Measurements from ENCODE around the gene SSUH2.

- no peak for TF ChIP-seq ZNF311 (CRISPR knock-in tag; IDR thresholded peaks at IDR 0.05)
- no peak for TF ChIP-seq GABPA (tag; conservative IDR thresholded peaks at IDR 0.05; ENCODE audit: low read depth)
- no peak for TF ChIP-seq ZNF444 (CRISPR knock-in tag; IDR thresholded peaks at IDR 0.05)
- TF ChIP-seq ZNF232 (CRISPR knock-in tag; IDR thresholded peaks at IDR 0.05) = no peak
- TF ChIP-seq PCBP1 (IDR thresholded peaks at IDR 0.05; ENCODE audit: low read depth, low read length, poor library complexity, severe bottlenecking) = no peak
- TF ChIP-seq JUN (IDR thresholded peaks at IDR 0.05; ENCODE audit: borderline replicate concordance, low read depth, low read length) = no peak
- no peak for TF ChIP-seq JUN (CRISPR knock-in tag; IDR thresholded peaks at IDR 0.05; ENCODE audit: borderline replicate concordance)
- no peak for TF ChIP-seq ETS1 (conservative IDR thresholded peaks at IDR 0.05; ENCODE audit: control insufficient read depth, low read depth, low read length)
These were observed 13.3 kb upstream of the SSUH2 start for GRCh38 chr3:8657804-8658305.

Measured in K562 (cell line).